HepG2 (cell line): ENCODE results near the gene HAPLN2. TPM values are rescaled to one million over a fixed set of nuclear protein-coding genes. Genes with fewer than 3 reads are reported as not detected.

Experiments
- HES4 ChIP-seq: sonication (generic); formaldehyde crosslinking; IDR thresholded peaks from 2 replicates; pipeline ENCODE4 v1.9.0; 2021; ENCODE audit warnings: mild to moderate bottlenecking, missing genetic modification reagents, borderline replicate concordance
- IRF1 ChIP-seq: sonication (generic); formaldehyde crosslinking; IDR thresholded peaks from 2 replicates; pipeline ENCODE4 v1.4.0; 2020; ENCODE audit warnings: low read depth, mild to moderate bottlenecking, missing genetic modification reagents
- NCOA1 ChIP-seq: sonication (generic); formaldehyde crosslinking; IDR thresholded peaks from 2 replicates; pipeline ENCODE4 v1.9.0; 2021; ENCODE audit warnings: missing genetic modification reagents
- NCOA2 ChIP-seq: sonication (generic); formaldehyde crosslinking; IDR thresholded peaks from 2 replicates; pipeline ENCODE4 v1.8.0; 2022; ENCODE audit warnings: inconsistent platforms
- NFE2L1 ChIP-seq: sonication (generic); formaldehyde crosslinking; IDR thresholded peaks from 2 replicates; pipeline ENCODE4 v1.4.0; 2020; ENCODE audit warnings: missing genetic modification reagents, mild to moderate bottlenecking, borderline replicate concordance
- NRL ChIP-seq: sonication (generic); formaldehyde crosslinking; IDR thresholded peaks from 2 replicates; pipeline ENCODE4 v1.5.0; 2020; ENCODE audit warnings: missing genetic modification reagents, mild to moderate bottlenecking, moderate library complexity, borderline replicate concordance
- PHF5A ChIP-seq: IDR thresholded peaks from one replicate; pipeline ENCODE4 v1.6.1; 2018; ENCODE audit warnings: low read depth, missing genetic modification reagents; ENCODE audit not compliant: unreplicated experiment
- PLRG1 ChIP-seq: fragments of 450-650 bp; conservative IDR thresholded peaks from 2 replicates; pipeline ENCODE4 v1.6.1; 2016
- PRDM4 ChIP-seq: sonication (generic); formaldehyde crosslinking; IDR thresholded peaks from 2 replicates; pipeline ENCODE4 v1.9.0; 2021; ENCODE audit warnings: missing genetic modification reagents, borderline replicate concordance
- SMAD3 ChIP-seq: sonication (generic); formaldehyde crosslinking; IDR thresholded peaks from 2 replicates; pipeline ENCODE4 v1.4.0; 2020; ENCODE audit warnings: missing genetic modification reagents
- TGIF2 ChIP-seq: IDR thresholded peaks from 2 replicates; pipeline ENCODE4 v1.6.1; 2016; ENCODE audit warnings: control low read depth, missing compliant biosample characterization
- TRAFD1 ChIP-seq: sonication (generic); formaldehyde crosslinking; IDR thresholded peaks from 2 replicates; pipeline ENCODE4 v1.5.1; 2020; ENCODE audit warnings: missing genetic modification reagents, mild to moderate bottlenecking, borderline replicate concordance
- ZFP82 ChIP-seq: sonication (generic); formaldehyde crosslinking; IDR thresholded peaks from 2 replicates; pipeline ENCODE4 v1.5.1; 2020; ENCODE audit warnings: mild to moderate bottlenecking, missing genetic modification reagents, borderline replicate concordance
- ZNF251 ChIP-seq: sonication (generic); formaldehyde crosslinking; IDR thresholded peaks from 2 replicates; pipeline ENCODE4 v1.9.0; 2021; ENCODE audit warnings: mild to moderate bottlenecking, missing genetic modification reagents
- ZNF432 ChIP-seq: sonication (generic); formaldehyde crosslinking; IDR thresholded peaks from 2 replicates; pipeline ENCODE4 v1.5.0; 2020; ENCODE audit warnings: missing genetic modification reagents, mild to moderate bottlenecking, borderline replicate concordance
- ZNF569 ChIP-seq: sonication (generic); formaldehyde crosslinking; IDR thresholded peaks from 2 replicates; pipeline ENCODE4 v1.5.0; 2020; ENCODE audit warnings: mild to moderate bottlenecking, missing genetic modification reagents, moderate library complexity, borderline replicate concordance
- ZNF616 ChIP-seq: sonication (generic); formaldehyde crosslinking; IDR thresholded peaks from 2 replicates; pipeline ENCODE4 v1.5.0; 2020; ENCODE audit warnings: low read depth, mild to moderate bottlenecking, missing genetic modification reagents
- ZNF644 ChIP-seq: IDR thresholded peaks from 2 replicates; pipeline ENCODE4 v1.6.1; 2016; ENCODE audit warnings: low read depth
- ZNF746 ChIP-seq: sonication (generic); formaldehyde crosslinking; IDR thresholded peaks from 2 replicates; pipeline ENCODE4 v1.8.0; 2022; ENCODE audit warnings: mild to moderate bottlenecking, missing genetic modification reagents
- polyA plus RNA-seq, 8 experiments: library from polyadenylated mRNA; depleted of rRNA in 3 of 8; stranded (reverse) in 7 of 8; unstranded in 1 of 8; fragments of >200 nt; fragmentation: Illumina TruSeq in 4 of 8; extraction: Trizol in 4 of 8; gene quantifications; 2 replicates each; pipeline versions ENCODE4 v1.2.1 to v1.2.3, GENCODE V29; 2011 to 2016; ENCODE audit warnings: low read depth in 4 of 8, missing spikeins in 1 of 8, mixed read lengths in 1 of 8; ENCODE audit not compliant: insufficient read depth in 1 of 8
- total RNA-seq, 5 experiments: library from RNA; depleted of rRNA; stranded (reverse); fragments of >200 nt; fragmentation: Illumina TruSeq; extraction: Trizol; gene quantifications; 2 replicates each; pipeline ENCODE4 v1.2.3, GENCODE V29; 2016; ENCODE audit warnings: low read depth in 1 of 5
- TF ChIP-seq, protein P1 (sequence below): IDR thresholded peaks from 2 replicates; pipeline ENCODE4 v1.6.1; 2016; ENCODE audit warnings: low read depth, control low read depth
- TF ChIP-seq, protein P2 (sequence below): sonication (generic); formaldehyde crosslinking; IDR thresholded peaks from 2 replicates; pipeline ENCODE4 v1.4.0; 2020; ENCODE audit warnings: mild to moderate bottlenecking, missing genetic modification reagents

The HAPLN2 gene
- total and polyA plus RNA-seq, 2 of the 13 experiments (the other 11 are each of a cell fraction or from before 2014, with no cell fraction given), result not detected

GRCh38 chr1:156571919-156572662 lies 47.1 kb upstream of the HAPLN2 start, which contains the start of gene IQGAP3 (continued):
- TF ChIP-seq HES4, result no peak
- TF ChIP-seq PLRG1, result no peak
- TF ChIP-seq TRAFD1 (CRISPR knock-in tag), result no peak
- no peak for TF ChIP-seq ZNF644 (CRISPR knock-in tag)
- TF ChIP-seq ZNF432, result no peak
- TF ChIP-seq NRL (CRISPR knock-in tag), result no peak
- peak; percentile 92 for TF ChIP-seq TGIF2 (CRISPR knock-in tag)
- no peak for TF ChIP-seq ZFP82 (CRISPR knock-in tag)
- TF ChIP-seq NFE2L1, result no peak
- no peak for TF ChIP-seq IRF1 (CRISPR knock-in tag)
- peak; percentile 65; the same call in 1 of the 2 replicates for TF ChIP-seq SMAD3 (CRISPR knock-in tag)
- TF ChIP-seq ZNF616 (CRISPR knock-in tag), result 0 out of 2 replicates have a peak, but pooled peaks have one; percentile 47
- TF ChIP-seq, protein P1, sequence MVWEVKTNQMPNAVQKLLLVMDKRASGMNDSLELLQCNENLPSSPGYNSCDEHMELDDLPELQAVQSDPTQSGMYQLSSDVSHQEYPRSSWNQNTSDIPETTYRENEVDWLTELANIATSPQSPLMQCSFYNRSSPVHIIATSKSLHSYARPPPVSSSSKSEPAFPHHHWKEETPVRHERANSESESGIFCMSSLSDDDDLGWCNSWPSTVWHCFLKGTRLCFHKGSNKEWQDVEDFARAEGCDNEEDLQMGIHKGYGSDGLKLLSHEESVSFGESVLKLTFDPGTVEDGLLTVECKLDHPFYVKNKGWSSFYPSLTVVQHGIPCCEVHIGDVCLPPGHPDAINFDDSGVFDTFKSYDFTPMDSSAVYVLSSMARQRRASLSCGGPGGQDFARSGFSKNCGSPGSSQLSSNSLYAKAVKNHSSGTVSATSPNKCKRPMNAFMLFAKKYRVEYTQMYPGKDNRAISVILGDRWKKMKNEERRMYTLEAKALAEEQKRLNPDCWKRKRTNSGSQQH, result peak; percentile 85
- TF ChIP-seq ZNF746, result no peak
- TF ChIP-seq, protein P2, sequence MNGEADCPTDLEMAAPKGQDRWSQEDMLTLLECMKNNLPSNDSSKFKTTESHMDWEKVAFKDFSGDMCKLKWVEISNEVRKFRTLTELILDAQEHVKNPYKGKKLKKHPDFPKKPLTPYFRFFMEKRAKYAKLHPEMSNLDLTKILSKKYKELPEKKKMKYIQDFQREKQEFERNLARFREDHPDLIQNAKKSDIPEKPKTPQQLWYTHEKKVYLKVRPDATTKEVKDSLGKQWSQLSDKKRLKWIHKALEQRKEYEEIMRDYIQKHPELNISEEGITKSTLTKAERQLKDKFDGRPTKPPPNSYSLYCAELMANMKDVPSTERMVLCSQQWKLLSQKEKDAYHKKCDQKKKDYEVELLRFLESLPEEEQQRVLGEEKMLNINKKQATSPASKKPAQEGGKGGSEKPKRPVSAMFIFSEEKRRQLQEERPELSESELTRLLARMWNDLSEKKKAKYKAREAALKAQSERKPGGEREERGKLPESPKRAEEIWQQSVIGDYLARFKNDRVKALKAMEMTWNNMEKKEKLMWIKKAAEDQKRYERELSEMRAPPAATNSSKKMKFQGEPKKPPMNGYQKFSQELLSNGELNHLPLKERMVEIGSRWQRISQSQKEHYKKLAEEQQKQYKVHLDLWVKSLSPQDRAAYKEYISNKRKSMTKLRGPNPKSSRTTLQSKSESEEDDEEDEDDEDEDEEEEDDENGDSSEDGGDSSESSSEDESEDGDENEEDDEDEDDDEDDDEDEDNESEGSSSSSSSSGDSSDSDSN (CRISPR knock-in tag), result peak; percentile 36; the same call in 1 of the 2 replicates
- no peak for TF ChIP-seq PHF5A (CRISPR knock-in tag)
- TF ChIP-seq ZNF569 (CRISPR knock-in tag), result no peak
- TF ChIP-seq PRDM4 (CRISPR knock-in tag), result no peak
- TF ChIP-seq NCOA1 (CRISPR knock-in tag), result no peak
- TF ChIP-seq NCOA2, result no peak
- no peak for TF ChIP-seq ZNF251 (CRISPR knock-in tag)
